Caki2 (cell line): Measurements from ENCODE around the gene FGL2. TPM values are rescaled to one million over a fixed set of nuclear protein-coding genes. Genes with fewer than 3 reads are reported as not detected.
"Not testable (repeated sequence)": the region's sequence is repeated elsewhere in the genome, so short reads cannot be mapped to it uniquely, and the experiment has no call there.

ENCODE experiments used
- DNase-seq: peaks from one replicate; pipeline ENCODE4 v3.0.0-alpha.2; 2015; ENCODE audit warnings: low read depth
- in situ Hi-C: cut with HindIII; loops from 2 replicates; pipeline ENCODE4 v1.10.0; 2016; ENCODE audit warnings: low sequenced_read_pairs, low pct_unique_long_range_greater_than_20kb, mixed read lengths
- total RNA-seq: library from RNA; depleted of rRNA; stranded (reverse); fragments of >200 nt; shearing (Covaris generic); gene quantifications from 2 replicates; pipeline ENCODE4 v1.2.3, GENCODE V29; 2014; ENCODE audit warnings: low replicate concordance

FGL2 gene
- total RNA-seq, 1 experiment from 2014 or later: not detected

- in situ Hi-C loops, DNase-seq: not testable (repeated sequence)
Observed at GRCh38 chr7:77219701-77220331, 20.2 kb upstream of the FGL2 start.

- in situ Hi-C loops: no loop called here
- no peak for DNase-seq
Observed at GRCh38 chr7:77217474-77218185, 18.0 kb upstream of the FGL2 start.

DNA sequence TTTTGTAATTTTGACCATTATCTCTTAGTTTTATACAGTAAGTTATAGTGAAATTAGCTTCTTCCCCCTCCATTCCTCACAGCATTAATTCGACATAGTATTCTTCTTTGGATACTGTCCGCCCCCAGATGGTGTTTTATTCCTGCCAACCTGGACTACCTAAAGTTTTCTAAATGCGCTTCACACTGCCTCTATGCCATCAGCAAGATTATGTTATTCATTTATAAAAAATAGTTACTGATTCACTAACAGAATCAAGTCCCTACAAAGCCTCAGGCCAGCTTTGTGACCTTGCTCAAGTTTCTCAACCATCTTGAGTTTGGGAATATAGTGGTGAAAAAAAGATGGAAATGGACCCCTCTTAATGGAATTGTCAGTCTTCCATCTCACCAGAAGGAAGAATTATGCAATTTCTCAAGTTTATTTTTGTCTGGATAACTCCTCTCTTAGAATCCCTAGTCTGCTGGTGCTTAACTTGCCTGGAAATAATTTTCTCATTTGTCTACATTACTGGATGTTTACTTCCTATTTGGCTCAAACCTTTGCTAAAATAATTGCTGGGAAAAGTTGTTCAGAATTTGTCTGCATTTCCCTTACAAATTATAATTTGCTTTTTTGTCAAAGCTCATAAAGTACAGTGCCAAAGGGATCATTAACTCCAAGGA, 16.7 kb upstream of the FGL2 start:
- in situ Hi-C loops: no loop called here
- peak; percentile 2 for DNase-seq

DNA sequence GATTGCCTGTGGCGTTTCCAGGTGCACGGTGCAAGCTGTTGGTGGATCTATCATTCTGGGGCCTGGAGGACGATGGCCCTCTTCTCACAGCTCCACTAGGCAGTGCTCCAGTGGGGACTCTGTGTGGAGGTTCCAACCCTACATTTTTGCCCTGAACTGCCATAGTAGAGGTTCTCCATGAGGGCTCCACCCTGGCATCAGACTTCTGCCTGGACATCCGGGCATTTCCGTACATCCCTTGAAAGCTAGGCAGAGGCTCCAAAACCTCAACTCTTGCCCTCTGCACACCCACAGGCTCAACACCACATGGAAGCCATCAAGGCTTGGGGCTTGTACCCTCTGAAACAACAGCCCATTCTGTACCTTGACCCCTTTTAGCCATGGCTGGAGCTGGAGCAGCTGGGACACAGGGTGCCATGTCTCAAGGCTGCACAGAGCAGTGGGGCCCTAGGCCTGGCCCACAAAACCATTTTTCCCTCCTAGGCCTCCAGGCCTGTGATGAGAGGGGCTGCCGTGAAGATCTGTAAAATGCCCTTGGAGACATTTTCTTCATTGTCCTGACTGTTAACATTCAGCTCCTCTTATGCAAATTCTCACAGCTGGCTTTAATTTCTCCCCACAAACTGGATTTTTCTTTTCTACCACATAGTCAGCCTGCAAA, 10.0 kb upstream of the FGL2 start:
- DNase-seq: no peak
- in situ Hi-C loops: no loop called here

GRCh38 chr7:77208416-77208815, 8.8 kb upstream of the FGL2 start:
- in situ Hi-C loops: no loop called here
- no peak for DNase-seq

GRCh38 chr7:77205706-77206105, 6.1 kb upstream of the FGL2 start:
- in situ Hi-C loops: no loop called here
- no peak for DNase-seq

GRCh38 chr7:77202481-77202976, 2.9 kb upstream of the FGL2 start:
- in situ Hi-C loops: no loop called here
- no peak for DNase-seq

DNA sequence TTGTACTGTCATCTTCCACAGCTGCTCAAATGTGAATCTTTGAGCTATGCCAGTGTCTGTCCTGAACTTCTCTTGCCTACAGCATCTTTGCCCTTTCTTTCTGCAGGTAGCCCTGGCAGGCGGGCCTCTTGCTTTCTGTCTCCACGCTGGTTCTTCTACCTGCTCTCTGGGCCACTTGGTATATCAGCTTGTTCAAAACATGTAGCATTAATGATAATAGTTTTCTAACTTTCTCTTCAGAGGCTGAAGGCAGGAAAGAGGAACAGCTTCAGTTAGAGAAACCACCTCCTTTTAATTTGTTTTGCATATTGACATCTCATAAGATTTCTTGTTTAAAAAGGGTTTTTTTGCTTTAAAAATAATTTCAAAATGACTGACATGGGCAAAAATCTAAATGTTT, 923 bp upstream of the FGL2 start:
- in situ Hi-C loops: no loop called here
- DNase-seq: no peak

GRCh38 chr7:77197141-77197540, 2.5 kb downstream of the FGL2 start:
- no peak for DNase-seq
- in situ Hi-C loops: no loop called here

GRCh38 chr7:77188731-77189437, 10.7 kb downstream of the FGL2 start:
- no peak for DNase-seq
- in situ Hi-C loops: no loop called here

GRCh38 chr7:77185866-77186265, 13.8 kb downstream of the FGL2 start:
- in situ Hi-C loops: no loop called here
- DNase-seq: no peak

GRCh38 chr7:77184990-77185389, 14.6 kb downstream of the FGL2 start:
- no peak for DNase-seq
- in situ Hi-C loops: no loop called here

- in situ Hi-C loops: no loop called here
- DNase-seq: no peak
Observed at GRCh38 chr7:77184463-77184862, 15.2 kb downstream of the FGL2 start.

- in situ Hi-C loops: no loop called here
Observed at GRCh38 chr7:77182261-77182660, 17.4 kb downstream of the FGL2 start.

GRCh38 chr7:77181734-77182133, 17.9 kb downstream of the FGL2 start:
- no peak for DNase-seq
- in situ Hi-C loops: no loop called here

More at GRCh38 chr7:77182261-77182660, 17.4 kb downstream of the FGL2 start:
- DNase-seq: no peak

DNA sequence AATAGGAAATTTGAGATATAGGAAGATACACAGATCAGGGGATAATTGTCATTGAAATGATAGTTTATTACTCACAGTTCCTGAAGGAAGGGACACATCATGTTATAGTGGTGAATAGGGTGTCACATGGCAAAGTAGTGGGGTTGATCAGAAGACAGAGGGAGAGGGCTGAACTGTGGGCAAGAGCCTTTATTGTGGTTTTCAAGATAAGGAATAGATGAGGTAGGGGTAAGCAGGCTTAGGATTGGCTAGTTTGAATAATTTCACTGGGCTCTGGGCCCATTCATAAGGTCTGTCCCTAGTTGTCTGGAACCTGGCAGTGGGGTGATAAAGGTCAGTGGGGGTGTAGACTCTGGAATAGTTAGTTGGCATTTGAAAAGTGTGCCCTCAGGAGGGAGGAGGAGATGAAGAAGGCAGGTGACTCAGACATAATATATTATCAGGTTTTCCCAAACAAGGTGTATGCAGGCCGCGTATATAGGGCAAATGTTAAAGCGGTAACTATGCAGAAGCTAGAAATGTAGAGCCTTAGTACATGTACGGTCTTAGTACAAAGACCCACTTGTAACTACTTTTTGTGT, 18.5 kb downstream of the FGL2 start:
- in situ Hi-C loops: no loop called here
- no peak for DNase-seq

- DNase-seq, in situ Hi-C loops: not testable (repeated sequence)
Observed at GRCh38 chr7:77178024-77178423, 21.6 kb downstream of the FGL2 start.

GRCh38 chr7:77177321-77177904, 22.2 kb downstream of the FGL2 start:
- DNase-seq, in situ Hi-C loops: not testable (repeated sequence)
